IMR-90 (cell line): ENCODE measurements around the gene PSMB5. TPM values are rescaled to one million over a fixed set of nuclear protein-coding genes. Genes with fewer than 3 reads are reported as not detected.

ENCODE experiments used
- ATAC-seq: fragments of 200-7000 bp; cut with Tn5 transposase; 2 replicates; pipeline ENCODE4 v1.9.1; 2020; ENCODE audit warnings: low read depth, mild to moderate bottlenecking, moderate library complexity
- BruUV-seq: library from RNA; stranded (reverse); fragments of 400-500 nt; replicated peaks from 2 replicates; lab custom pipeline; 2021; lab: Mats Ljungman, UMichigan
- CTCF ChIA-PET: fragments of 300-600 bp; formaldehyde crosslinking; extraction: SDS; loops from one replicate; lab custom pipeline; 2021; ENCODE audit warnings: antibody characterized with exemption; lab: Yijun Ruan, JAX
- POLR2A ChIA-PET: fragments of 300-600 bp; sonication (Branson Sonifier 250); formaldehyde crosslinking; loops from one replicate; lab custom pipeline; 2022; ENCODE audit warnings: antibody characterized with exemption; ENCODE audit not compliant: unreplicated experiment; lab: Charles Lee
- DNase-seq: peaks from one replicate; pipeline ENCODE4 v3.0.0; 2013
- H2AFZ ChIP-seq: replicated peaks from 2 replicates; pipeline ENCODE3; 2013; ENCODE audit warnings: low read length, mild to moderate bottlenecking; ENCODE audit not compliant: poor library complexity
- H2AK5ac ChIP-seq: 2 replicates; pipeline ENCODE4 v1.6.1; 2013; ENCODE audit warnings: low read depth, low read length, inconsistent platforms
- H2AK9ac ChIP-seq: replicated peaks from 2 replicates; pipeline ENCODE3; 2013; ENCODE audit warnings: mild to moderate bottlenecking, low read depth, low read length, moderate library complexity; ENCODE audit not compliant: poor library complexity
- H2BK120ac ChIP-seq: 2 replicates; pipeline ENCODE4 v1.6.1; 2013; ENCODE audit warnings: low read depth, low read length, inconsistent platforms
- H2BK15ac ChIP-seq: 3 replicates; pipeline ENCODE4 v1.6.1; 2013; ENCODE audit warnings: low read depth, low read length, inconsistent platforms
- H2BK20ac ChIP-seq: 2 replicates; pipeline ENCODE4 v1.6.1; 2013; ENCODE audit warnings: low read depth, mild to moderate bottlenecking, inconsistent platforms, low read length, moderate library complexity
- H2BK5ac ChIP-seq: 2 replicates; pipeline ENCODE4 v1.6.1; 2013; ENCODE audit warnings: mild to moderate bottlenecking, low read depth, low read length, inconsistent platforms; ENCODE audit not compliant: poor library complexity, severe bottlenecking
- H3K14ac ChIP-seq: replicated peaks from 2 replicates; pipeline ENCODE4 v1.6.1; 2013; ENCODE audit warnings: low read depth, low read length, inconsistent platforms
- H3K18ac ChIP-seq: 2 replicates; pipeline ENCODE4 v1.6.1; 2013; ENCODE audit warnings: low read depth, low read length, control low read depth
- H3K23ac ChIP-seq: 2 replicates; pipeline ENCODE4 v1.6.1; 2013; ENCODE audit warnings: low read depth, low read length, inconsistent platforms
- H3K27ac ChIP-seq: 2 replicates; pipeline ENCODE4 v1.5.1; 2013; ENCODE audit warnings: mild to moderate bottlenecking, control low read depth, low read length; ENCODE audit not compliant: insufficient read depth
- H3K27me3 ChIP-seq: 2 replicates; pipeline ENCODE4 v1.6.1; 2013; ENCODE audit warnings: low read length; ENCODE audit not compliant: control insufficient read depth, insufficient read depth
- H3K36me3 ChIP-seq: 2 replicates; pipeline ENCODE4 v1.6.1; 2013; ENCODE audit warnings: low read length, mixed read lengths; ENCODE audit not compliant: control insufficient read depth, insufficient read depth
- H3K4ac ChIP-seq: 2 replicates; pipeline ENCODE4 v1.6.1; 2013; ENCODE audit warnings: low read depth, low read length, inconsistent platforms
- H3K4me1 ChIP-seq: 2 replicates; pipeline ENCODE4 v1.6.1; 2013; ENCODE audit warnings: low read length, mixed read lengths; ENCODE audit not compliant: control insufficient read depth, insufficient read depth
- H3K4me2 ChIP-seq: 2 replicates; pipeline ENCODE4 v1.6.1; 2013; ENCODE audit warnings: low read depth, mild to moderate bottlenecking, control low read depth, low read length, moderate library complexity
- H3K4me3 ChIP-seq: 2 replicates; pipeline ENCODE4 v1.5.1; 2013; ENCODE audit warnings: low read depth, mild to moderate bottlenecking, control low read depth, low read length, moderate library complexity; ENCODE audit not compliant: insufficient read depth
- H3K56ac ChIP-seq: 2 replicates; pipeline ENCODE4 v1.6.1; 2013; ENCODE audit warnings: low read length, inconsistent platforms; ENCODE audit not compliant: insufficient read depth; ENCODE audit errors: extremely low read depth
- H3K79me1 ChIP-seq, 2 experiments: 2 replicates each; pipeline ENCODE4 v1.6.1; 2013; ENCODE audit warnings: low read length in 2 of 2, inconsistent platforms in 1 of 2, low read depth in 1 of 2
- H3K9ac ChIP-seq: 2 replicates; pipeline ENCODE4 v1.6.1; 2013; ENCODE audit warnings: low read depth, low read length, control low read depth
- H3K9me1 ChIP-seq: 2 replicates; pipeline ENCODE4 v1.6.1; 2013; ENCODE audit warnings: low read length, inconsistent platforms; ENCODE audit not compliant: insufficient read depth
- H3K9me3 ChIP-seq: 2 replicates; pipeline ENCODE4 v1.6.1; 2013; ENCODE audit warnings: low read length; ENCODE audit not compliant: control insufficient read depth, insufficient read depth
- H4K20me1 ChIP-seq: 2 replicates; pipeline ENCODE4 v1.6.1; 2013; ENCODE audit warnings: low read length, inconsistent platforms; ENCODE audit not compliant: insufficient read depth
- H4K5ac ChIP-seq: 2 replicates; pipeline ENCODE4 v1.6.1; 2013; ENCODE audit warnings: mild to moderate bottlenecking, low read depth, low read length, control low read depth
- H4K8ac ChIP-seq, 2 experiments: 2 replicates each; pipeline ENCODE4 v1.6.1; 2013; ENCODE audit warnings: low read depth in 2 of 2, low read length in 2 of 2, control low read depth in 1 of 2, inconsistent platforms in 1 of 2
- H4K91ac ChIP-seq: 2 replicates; pipeline ENCODE4 v1.6.1; 2013; ENCODE audit warnings: low read depth, low read length, inconsistent platforms; ENCODE audit not compliant: insufficient read depth
- CEBPB ChIP-seq: IDR thresholded peaks from 2 replicates; pipeline ENCODE4 v1.6.1; 2012; ENCODE audit warnings: low read depth, low read length, improper control_type of control experiment
- CHD1 ChIP-seq: IDR thresholded peaks from 2 replicates; pipeline ENCODE4 v1.6.1; 2012; ENCODE audit warnings: low read depth, low read length, improper control_type of control experiment
- FOS ChIP-seq: fragments of 150-350 bp; IDR thresholded peaks from 2 replicates; pipeline ENCODE4 v1.6.1; 2016; ENCODE audit warnings: low read depth, low read length
- MAFK ChIP-seq: IDR thresholded peaks from 2 replicates; pipeline ENCODE4 v1.6.1; 2012; ENCODE audit warnings: low read depth, low read length, improper control_type of control experiment
- MAZ ChIP-seq: IDR thresholded peaks from 2 replicates; pipeline ENCODE4 v1.6.1; 2012; ENCODE audit warnings: low read depth, mild to moderate bottlenecking, low read length, improper control_type of control experiment, moderate library complexity, borderline replicate concordance
- MXI1 ChIP-seq: IDR thresholded peaks from 2 replicates; pipeline ENCODE4 v1.6.1; 2012; ENCODE audit warnings: low read depth, mild to moderate bottlenecking, low read length, moderate library complexity, borderline replicate concordance
- NFE2L2 ChIP-seq: fragments of 150-350 bp; IDR thresholded peaks from 2 replicates; pipeline ENCODE4 v1.6.1; 2016; ENCODE audit warnings: low read depth, mild to moderate bottlenecking, low read length
- RAD21 ChIP-seq: IDR thresholded peaks from 2 replicates; pipeline ENCODE4 v1.6.1; 2012; ENCODE audit warnings: low read length, improper control_type of control experiment
- RCOR1 ChIP-seq: IDR thresholded peaks from 2 replicates; pipeline ENCODE4 v1.6.1; 2012; ENCODE audit warnings: mild to moderate bottlenecking, low read length, improper control_type of control experiment; ENCODE audit not compliant: insufficient replicate concordance
- RFX5 ChIP-seq: IDR thresholded peaks from 2 replicates; pipeline ENCODE4 v1.8.0; 2012; ENCODE audit warnings: low read depth, mild to moderate bottlenecking, low read length, moderate library complexity
- SMC3 ChIP-seq: fragments of 150-350 bp; IDR thresholded peaks from 2 replicates; pipeline ENCODE4 v1.6.1; 2016; ENCODE audit warnings: low read depth, mild to moderate bottlenecking, antibody characterized with exemption, low read length, moderate library complexity
- USF2 ChIP-seq: fragments of 150-350 bp; IDR thresholded peaks from 2 replicates; pipeline ENCODE4 v1.6.1; 2017; ENCODE audit warnings: mild to moderate bottlenecking, antibody characterized with exemption, low read length, low read depth
- WGBS, 2 experiments: methylation state at CpG; one replicate each; pipeline versions ENCODE4 v1.1.5 to v1.1.7; 2013; ENCODE audit warnings: missing lambda C conversion rate in 2 of 2; ENCODE audit not compliant: insufficient read length in 1 of 2; ENCODE audit errors: extremely low coverage in 2 of 2; 5-methylcytosine and 5-hydroxymethylcytosine counted together
- dilution Hi-C: fragments of 300-500 bp; cut with HindIII; formaldehyde crosslinking; loops from one replicate; pipeline ENCODE4 v1.14.3; 2018; ENCODE audit warnings: low sequenced_read_pairs; ENCODE audit not compliant: unreplicated experiment
- in situ Hi-C: fragments of 300-500 bp; cut with MboI; formaldehyde crosslinking; loops from 3 replicates; pipeline ENCODE4 v1.14.3; 2019; ENCODE audit warnings: low sequenced_read_pairs, inconsistent platforms, mixed read lengths
- intact Hi-C: fragments of 100-400 bp; cut with micrococcal nuclease; formaldehyde crosslinking; loops from 2 replicates; pipeline ENCODE4 v1.10.0; 2022
- polyA plus RNA-seq, 3 experiments: library from polyadenylated mRNA; depleted of rRNA; stranded (reverse); fragments of >200 nt; gene quantifications; 2 replicates each; pipeline ENCODE4 v1.2.3, GENCODE V29; 2012; ENCODE audit warnings: low replicate concordance in 1 of 3
- total RNA-seq: library from RNA; depleted of rRNA; stranded (reverse); fragments of >200 nt; gene quantifications from 2 replicates; pipeline ENCODE4 v1.2.3, GENCODE V29; 2012

PSMB5 gene
- total and polyA plus RNA-seq, 2 of the 4 experiments (the other 2 are of a cell fraction), result 310 to 321 TPM

- TF ChIP-seq RAD21, result no peak
These were observed 37.7 kb downstream of the PSMB5 start (continued) for GRCh38 chr14:22996768-22997654.

DNA sequence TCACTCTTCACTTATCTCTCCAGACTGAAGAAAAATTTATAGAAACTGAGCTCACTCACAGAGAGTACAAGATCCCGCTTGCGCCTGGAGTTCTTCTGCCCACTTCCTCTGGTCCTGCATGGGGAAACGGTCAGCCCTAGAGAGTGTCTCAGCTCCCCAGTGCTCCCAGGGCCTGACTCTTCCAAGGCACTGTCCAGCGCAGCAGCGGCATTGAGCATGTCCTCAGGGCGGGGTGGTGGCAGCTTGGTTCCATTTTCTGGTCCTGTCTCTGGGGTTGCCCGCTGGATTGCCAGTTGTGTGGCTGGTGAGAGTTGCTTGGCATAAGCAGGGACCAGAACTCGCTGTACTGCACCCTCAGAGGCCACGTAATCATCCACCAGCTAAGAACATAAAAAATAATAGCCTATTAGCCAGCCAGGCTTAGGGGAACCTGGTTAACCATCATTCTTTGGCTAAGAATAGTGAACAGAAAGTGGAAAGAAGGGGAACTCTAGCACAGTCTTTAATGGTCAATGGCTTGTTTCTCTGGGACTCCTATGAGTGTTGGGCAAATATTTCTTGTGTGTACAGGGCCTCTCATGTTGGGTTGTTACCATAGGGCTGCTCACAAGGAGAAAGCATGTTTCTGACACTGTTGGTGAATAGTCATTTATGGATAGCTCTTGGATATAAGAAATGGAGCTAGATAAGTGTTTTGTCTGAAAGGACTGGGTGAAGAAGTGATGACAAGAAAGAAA lies 38.6 kb downstream of the PSMB5 start:
- H2BK5ac ChIP-seq, result no peak overlapping the region
- H2AK5ac ChIP-seq, result no peak overlapping the region
- in situ Hi-C loops (no loop called here), intact Hi-C loops (no loop called here), dilution Hi-C loops (no loop called here)
- POLR2A ChIA-PET, result interaction anchor here (0.8 to 1.2 kb wide), 2 partner anchors 10 to 28 kb away, joined by 3 to 4 read pairs; no protein-coding TSS in a partner anchor
- no peak overlapping the region for H3K4ac ChIP-seq
- CTCF ChIA-PET, result interaction anchor here (0.6 to 3.2 kb wide), 8 partner anchors 9 to 73 kb away, joined by 3 to 20 read pairs (median 6); partner anchors contain the start of gene CDH24
- no peaks in the 10 kb centered on the region for H3K79me1 ChIP-seq
- H3K27me3 ChIP-seq, result no peaks in the 10 kb centered on the region; the same call in 1 of the 2 replicates
- BruUV-seq, result no TSS peak
- TF ChIP-seq RAD21 (no peak), SMC3 (no peak), MAZ (no peak), RFX5 (no peak), FOS (no peak), MAFK (no peak), RCOR1 (no peak), USF2 (no peak), CEBPB (no peak), CHD1 (no peak), NFE2L2 (no peak), MXI1 (no peak)
- H3K9me1 ChIP-seq, result no peaks in the 10 kb centered on the region; the same call in 1 of the 2 replicates
- no peaks in the 10 kb centered on the region for H3K36me3 ChIP-seq
- no peak overlapping the region for H3K23ac ChIP-seq
- no peak overlapping the region for H4K8ac ChIP-seq
- no peak overlapping the region for H3K9ac ChIP-seq
- H3K56ac ChIP-seq, result no peak overlapping the region
- H3K4me2 ChIP-seq, result no peak overlapping the region
- peak overlapping the region; percentile 32 for H2AK9ac ChIP-seq
- H2BK20ac ChIP-seq, result no peak overlapping the region
- no peak overlapping the region for H3K14ac ChIP-seq
- DNase-seq (no peak), ATAC-seq (no peak)
- H3K9me3 ChIP-seq, result no peaks in the 10 kb centered on the region
- no peak overlapping the region for H3K4me3 ChIP-seq
- peaks cover 4% of the 10 kb centered on the region for H3K4me1 ChIP-seq
- no peak overlapping the region for H3K18ac ChIP-seq
- H4K5ac ChIP-seq, result no peak overlapping the region
- H2AFZ ChIP-seq, result no peak overlapping the region
- H4K91ac ChIP-seq, result no peak overlapping the region
- WGBS, 2 experiments, result no CpG with 5 or more reads among the region's 9 CpGs
- H2BK15ac ChIP-seq, result no peak overlapping the region
- no peak overlapping the region for H3K27ac ChIP-seq
- no peaks in the 10 kb centered on the region for H4K20me1 ChIP-seq
- H2BK120ac ChIP-seq, result no peak overlapping the region
